ENCODE data around the gene SUCLA2. TPM values are rescaled to one million over a fixed set of nuclear protein-coding genes. Genes with fewer than 3 reads are reported as not detected.

Gene SUCLA2
- total and polyA plus RNA-seq, 9 of the 15 experiments (the other 6 are each of a cell fraction or from before 2014, with no cell fraction given): 23.3 to 52.9 (median 35.8) TPM

- Histone ChIP-seq H3K9ac (ENCODE audit: insufficient read depth in 1 of 2, low read depth in 2 of 2, low read length in 2 of 2) (no peak overlapping the region), H3K9me3 (replicated peaks; ENCODE audit: control insufficient read depth, insufficient read depth, low read depth, low read length) (no peaks in the 10 kb centered on the region), H4K20me1 (replicated peaks; ENCODE audit: control insufficient read depth, insufficient read depth, low read length) (no peaks in the 10 kb centered on the region), H3K27ac (ENCODE audit: extremely low read depth, low read depth, low read length) (no peak overlapping the region), H2AFZ (ENCODE audit: low read depth, low read length) (no peak overlapping the region), H3K36me3 (ENCODE audit: control insufficient read depth, insufficient read depth, low read length) (no peaks in the 10 kb centered on the region), H3K4me2 (ENCODE audit: insufficient read depth, low read length) (no peak overlapping the region), H3K9me1 (ENCODE audit: control insufficient read depth, insufficient read depth, low read length) (no peaks in the 10 kb centered on the region), H3K79me2 (ENCODE audit: control insufficient read depth, insufficient read depth, low read length) (no peaks in the 10 kb centered on the region), H3K4me3 (no peak overlapping the region), H3K4me1 (replicated peaks in 1 of 2; ENCODE audit: control insufficient read depth in 2 of 2, insufficient read depth in 2 of 2, low read length in 2 of 2) (no peaks in the 10 kb centered on the region), H3K27me3 (ENCODE audit: control insufficient read depth in 2 of 2, insufficient read depth in 2 of 2, low read length in 2 of 2) (peaks cover 0 to 6% of the 10 kb centered on the region in 2 experiments; a peak in 1 of 5 replicates)
- 0% methylated on average over 5 of the region's 5 CpGs for WGBS (ENCODE audit: insufficient coverage, low coverage, missing lambda C conversion rate)
- DNase-seq (ENCODE audit: extremely low read depth in 1 of 4, low spot score in 3 of 4) (no peak), FAIRE-seq (no peak), ATAC-seq (no peak)
- no TSS peak for BruUV-seq (replicated peaks)
- ChIA-PET POLR2A (no interaction called here), CTCF (ENCODE audit: low intra/inter-chr PET ratio) (no interaction called here)
- intact Hi-C loops (cut with micrococcal nuclease) (no loop called here), in situ Hi-C loops (cut with MboI) (no loop called here)
- no peak for TF ChIP-seq ZNF655 (CRISPR knock-in tag; IDR thresholded peaks at IDR 0.05)
- TF ChIP-seq GABPB1 (CRISPR knock-in tag; IDR thresholded peaks at IDR 0.05): no peak
- TF ChIP-seq MAFG (tag; conservative IDR thresholded peaks at IDR 0.05): no peak
- TF ChIP-seq CREB1 (IDR thresholded peaks at IDR 0.05): no peak
- no peak for TF ChIP-seq CREB1 (CRISPR knock-in tag; IDR thresholded peaks at IDR 0.05)
- TF ChIP-seq ZNF445 (CRISPR knock-in tag; IDR thresholded peaks at IDR 0.05; ENCODE audit: low read depth): no peak
- no peak for TF ChIP-seq ZNF551 (CRISPR knock-in tag; IDR thresholded peaks at IDR 0.05)
- no peak for TF ChIP-seq PHB (CRISPR knock-in tag; IDR thresholded peaks at IDR 0.05)
- no peak for TF ChIP-seq MEF2D (tag; conservative IDR thresholded peaks at IDR 0.05; ENCODE audit: low read depth)
- TF ChIP-seq MEF2A (IDR thresholded peaks at IDR 0.05; ENCODE audit: control insufficient read depth, low read depth, low read length): no peak
- TF ChIP-seq BDP1 (IDR thresholded peaks at IDR 0.05; ENCODE audit: insufficient read depth, insufficient read length): no peak
- no peak for TF ChIP-seq IFI16 (CRISPR knock-in tag; IDR thresholded peaks at IDR 0.05)
- no peak for TF ChIP-seq EGR1 (conservative IDR thresholded peaks at IDR 0.05)
- TF ChIP-seq ZNF146 (CRISPR knock-in tag; IDR thresholded peaks at IDR 0.05; ENCODE audit: unreplicated experiment): no peak
- no peak for TF ChIP-seq TAF7 (tag; IDR thresholded peaks at IDR 0.05)
- no peak for TF ChIP-seq MCM2 (IDR thresholded peaks at IDR 0.05; ENCODE audit: low read depth)
- no peak for TF ChIP-seq AFF1 (IDR thresholded peaks at IDR 0.05; ENCODE audit: low read depth in 1 of 2, partially characterized antibody in 2 of 2)
- no peak for TF ChIP-seq MIER1 (IDR thresholded peaks at IDR 0.05; ENCODE audit: low read depth)
These were observed 105.0 kb downstream of the SUCLA2 start for GRCh38 chr13:47896111-47896510.

Data from K562 (cell line).